ENCODE measurements around the gene PLCH2.

GRCh38 chr1:2436876-2437275 is 39.2 kb upstream of the PLCH2 start:
- TF ChIP-seq CTCF (IDR thresholded peaks at IDR 0.05; ENCODE audit: low read depth, low read length, poor library complexity, severe bottlenecking) (no peak), EZH2phosphoT487 (IDR thresholded peaks at IDR 0.05; ENCODE audit: borderline replicate concordance, low read length) (no peak)

All from DOHH2 (cell line).